ENCODE results near the gene TSPEAR. TPM values are rescaled to one million over a fixed set of nuclear protein-coding genes. Genes with fewer than 3 reads are reported as not detected.

The TSPEAR gene
- total RNA-seq, 2 donors from 2014 or later, result not detected

DNA sequence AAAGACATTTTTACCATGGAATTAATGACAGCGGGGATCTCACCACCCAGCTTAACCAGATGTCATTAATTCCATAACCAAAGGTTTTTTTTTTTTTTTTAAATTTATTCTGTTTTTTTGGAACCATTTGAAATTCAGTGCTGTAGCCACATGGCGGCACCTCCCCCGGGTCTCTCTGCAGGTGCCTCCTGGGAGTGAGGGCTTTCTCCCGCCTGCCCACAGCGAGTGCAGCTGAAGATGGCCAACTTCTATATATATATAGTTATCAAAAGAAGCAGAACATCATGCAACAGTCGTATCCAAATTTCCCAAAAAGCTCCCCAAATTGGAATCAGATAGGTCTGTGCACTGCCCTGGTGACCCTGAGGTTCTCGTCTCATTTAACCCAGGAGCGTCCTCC, 95.9 kb downstream of the TSPEAR start:
- no peak for ATAC-seq (ENCODE audit: insufficient number of reproducible peaks, low FRiP score, low read depth)
- H3K4me1 ChIP-seq (ENCODE audit: control insufficient read depth in 1 of 2, low read depth in 2 of 2), result no peaks in the 10 kb centered on the region
- no peak for TF ChIP-seq CTCF (IDR thresholded peaks at IDR 0.05)
- no peaks in the 10 kb centered on the region for H3K27me3 ChIP-seq (replicated peaks; ENCODE audit: insufficient read depth)
- no peaks in the 10 kb centered on the region for H3K36me3 ChIP-seq
- H3K9me3 ChIP-seq, result peaks cover 4% of the 10 kb centered on the region
- H3K27ac ChIP-seq, result no peak overlapping the region
- DNase-seq (ENCODE audit: low spot score), result no peak
- no peak overlapping the region for H3K4me3 ChIP-seq

GRCh38 chr21:44614961-44615391, 96.4 kb downstream of the TSPEAR start:
- no peak overlapping the region for H3K4me3 ChIP-seq
- no peaks in the 10 kb centered on the region for H3K27me3 ChIP-seq (replicated peaks; ENCODE audit: insufficient read depth)
- no peak for ATAC-seq (ENCODE audit: insufficient number of reproducible peaks, low FRiP score, low read depth)
- no peaks in the 10 kb centered on the region for H3K4me1 ChIP-seq (ENCODE audit: control insufficient read depth in 1 of 2, low read depth in 2 of 2)
- H3K27ac ChIP-seq, result no peak overlapping the region
- DNase-seq (ENCODE audit: low spot score), result no peak
- no peaks in the 10 kb centered on the region for H3K36me3 ChIP-seq
- H3K9me3 ChIP-seq, result peaks cover 4% of the 10 kb centered on the region
- TF ChIP-seq CTCF (IDR thresholded peaks at IDR 0.05), result no peak

- ATAC-seq (ENCODE audit: insufficient number of reproducible peaks, low FRiP score, low read depth) (no peak), DNase-seq (ENCODE audit: low spot score) (no peak)
- no peak overlapping the region for H3K27ac ChIP-seq
- no peak overlapping the region for H3K4me3 ChIP-seq
- no peaks in the 10 kb centered on the region for H3K4me1 ChIP-seq (ENCODE audit: control insufficient read depth in 1 of 2, low read depth in 2 of 2)
- H3K9me3 ChIP-seq, result peaks cover 6% of the 10 kb centered on the region
- no peaks in the 10 kb centered on the region for H3K36me3 ChIP-seq
- TF ChIP-seq CTCF (IDR thresholded peaks at IDR 0.05), result no peak
- no peaks in the 10 kb centered on the region for H3K27me3 ChIP-seq (replicated peaks; ENCODE audit: insufficient read depth)
Measured at GRCh38 chr21:44614161-44614631, 97.2 kb downstream of the TSPEAR start.

GRCh38 chr21:44613386-44614155, 97.8 kb downstream of the TSPEAR start:
- H3K4me3 ChIP-seq, result no peak overlapping the region
- no peak overlapping the region for H3K27ac ChIP-seq
- H3K27me3 ChIP-seq (replicated peaks; ENCODE audit: insufficient read depth), result no peaks in the 10 kb centered on the region
- ATAC-seq (ENCODE audit: insufficient number of reproducible peaks, low FRiP score, low read depth) (no peak), DNase-seq (ENCODE audit: low spot score) (no peak)
- no peaks in the 10 kb centered on the region for H3K4me1 ChIP-seq (ENCODE audit: control insufficient read depth in 1 of 2, low read depth in 2 of 2)
- no peak for TF ChIP-seq CTCF (IDR thresholded peaks at IDR 0.05)
- peaks cover 7% of the 10 kb centered on the region for H3K9me3 ChIP-seq
- no peaks in the 10 kb centered on the region for H3K36me3 ChIP-seq

DNA sequence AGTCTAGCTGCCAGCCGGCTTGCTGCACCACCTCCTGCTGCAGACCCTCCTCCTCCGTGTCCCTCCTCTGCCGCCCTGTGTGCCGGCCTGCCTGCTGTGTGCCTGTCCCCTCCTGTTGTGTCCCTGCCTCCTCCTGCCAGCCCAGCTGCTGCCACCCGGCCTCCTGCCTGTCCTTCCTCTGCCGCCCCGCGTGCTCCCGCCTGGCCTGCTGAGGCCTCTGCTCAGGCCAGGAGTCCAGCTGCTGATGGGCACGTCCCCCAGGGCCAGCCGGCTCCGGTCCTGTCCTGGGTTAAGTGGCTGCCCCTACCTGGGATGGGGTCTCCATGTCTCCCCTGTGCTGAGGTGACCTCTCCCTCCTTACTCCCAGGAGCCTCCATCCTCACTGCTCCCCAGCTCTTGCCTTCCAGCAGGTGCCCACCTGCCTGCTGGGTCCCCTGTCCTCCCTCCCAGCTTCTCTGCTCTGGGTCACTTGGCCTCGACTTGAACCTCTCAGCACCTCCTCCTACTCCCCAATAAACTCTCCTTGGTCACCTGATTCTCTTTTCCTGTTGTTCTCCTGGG, 98.6 kb downstream of the TSPEAR start:
- DNase-seq (ENCODE audit: low spot score), result no peak
- no peaks in the 10 kb centered on the region for H3K27me3 ChIP-seq (replicated peaks; ENCODE audit: insufficient read depth)
- H3K4me3 ChIP-seq, result no peak overlapping the region
- ATAC-seq (ENCODE audit: insufficient number of reproducible peaks, low FRiP score, low read depth), result no peak
- H3K4me1 ChIP-seq (ENCODE audit: control insufficient read depth in 1 of 2, low read depth in 2 of 2), result no peaks in the 10 kb centered on the region
- TF ChIP-seq CTCF (IDR thresholded peaks at IDR 0.05), result no peak
- H3K9me3 ChIP-seq, result peaks cover 7% of the 10 kb centered on the region
- H3K36me3 ChIP-seq, result no peaks in the 10 kb centered on the region
- no peak overlapping the region for H3K27ac ChIP-seq
